ENCODE data around the gene IL24.

IL24 gene

GRCh38 chr1:206952171-206952570, 54.9 kb downstream of the IL24 start:
- no peak for DNase-seq (ENCODE audit: low spot score)

- DNase-seq (ENCODE audit: low spot score) = no peak
These were observed 55.9 kb downstream of the IL24 start for GRCh38 chr1:206953126-206953525.

DNA sequence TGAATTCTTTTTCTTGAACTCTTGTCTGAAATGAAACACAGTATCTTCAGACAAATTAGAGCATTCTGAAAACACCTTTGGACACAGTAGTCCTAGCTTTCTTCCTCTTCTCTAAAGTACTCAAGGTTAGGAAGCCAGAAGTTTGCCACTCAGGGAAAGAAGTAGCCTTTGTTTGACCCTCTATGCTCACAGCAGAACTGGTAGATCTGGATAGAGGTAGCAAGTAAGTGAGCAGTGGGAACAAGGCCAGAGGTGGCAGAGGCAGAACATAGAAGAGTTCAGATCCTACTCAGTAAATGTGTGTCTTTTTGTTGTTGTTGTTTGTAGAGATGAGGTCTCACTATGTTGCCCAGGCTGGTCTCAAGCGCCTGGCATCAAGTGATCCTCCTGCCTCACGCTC, 56.4 kb downstream of the IL24 start:
- DNase-seq (ENCODE audit: low spot score) = no peak
